Skeletal muscle satellite cell (primary cell): ENCODE measurements around the gene PPARD.
"Not testable (repeated sequence)": the region's sequence is repeated elsewhere in the genome, so short reads cannot be mapped to it uniquely, and the experiment has no call there.

ENCODE experiments used
- H3K27me3 ChIP-seq: 2 replicates; pipeline ENCODE4 v1.7.0; 2013; ENCODE audit warnings: low read length; ENCODE audit not compliant: control insufficient read depth, insufficient read depth
- H3K36me3 ChIP-seq: 2 replicates; pipeline ENCODE4 v1.7.0; 2013; ENCODE audit warnings: mild to moderate bottlenecking, control low read depth, low read length; ENCODE audit not compliant: insufficient read depth
- H3K4me1 ChIP-seq: 2 replicates; pipeline ENCODE4 v1.7.0; 2013; ENCODE audit warnings: low read length; ENCODE audit not compliant: control insufficient read depth, insufficient read depth
- H3K4me2 ChIP-seq: 2 replicates; pipeline ENCODE4 v1.7.0; 2013; ENCODE audit warnings: mild to moderate bottlenecking, low read length
- H3K4me3 ChIP-seq: 2 replicates; pipeline ENCODE4 v1.7.0; 2013; ENCODE audit warnings: low read length
- H3K9ac ChIP-seq: 2 replicates; pipeline ENCODE4 v1.7.0; 2013; ENCODE audit warnings: mild to moderate bottlenecking, low read depth, low read length, moderate library complexity
- H3K9me3 ChIP-seq: replicated peaks from 2 replicates; pipeline ENCODE4 v1.7.0; 2013; ENCODE audit warnings: mild to moderate bottlenecking, control low read depth, low read length

The PPARD gene

GRCh38 chr6:35372633-35373032 lies 30.3 kb downstream of the PPARD start:
- Histone ChIP-seq H3K4me1 (peaks cover 39% of the 10 kb centered on the region), H3K27me3 (no peaks in the 10 kb centered on the region), H3K4me3 (no peak overlapping the region), H3K9ac (no peak overlapping the region), H3K9me3 (no peaks in the 10 kb centered on the region), H3K4me2 (no peak overlapping the region), H3K36me3 (peaks cover under 1% of the 10 kb centered on the region)

GRCh38 chr6:35376281-35376680 lies 33.9 kb downstream of the PPARD start:
- Histone ChIP-seq H3K9me3 (no peaks in the 10 kb centered on the region), H3K4me1 (peaks cover 15% of the 10 kb centered on the region), H3K4me3 (no peak overlapping the region), H3K4me2 (no peak overlapping the region), H3K9ac (no peak overlapping the region), H3K27me3 (no peaks in the 10 kb centered on the region), H3K36me3 (no peaks in the 10 kb centered on the region)

- no peak overlapping the region for H3K9ac ChIP-seq
- no peak overlapping the region for H3K4me2 ChIP-seq
- H3K4me1 ChIP-seq, result peaks cover 19% of the 10 kb centered on the region
- no peaks in the 10 kb centered on the region for H3K27me3 ChIP-seq
- H3K9me3 ChIP-seq, result no peaks in the 10 kb centered on the region
- H3K36me3 ChIP-seq, result no peaks in the 10 kb centered on the region
- H3K4me3 ChIP-seq, result no peak overlapping the region
Observed at GRCh38 chr6:35377002-35377401, 34.6 kb downstream of the PPARD start.

- Histone ChIP-seq H3K27me3 (no peaks in the 10 kb centered on the region), H3K4me1 (peaks cover 23% of the 10 kb centered on the region), H3K9ac (no peak overlapping the region), H3K4me2 (no peak overlapping the region), H3K36me3 (no peaks in the 10 kb centered on the region), H3K4me3 (no peak overlapping the region), H3K9me3 (no peaks in the 10 kb centered on the region)
Observed at GRCh38 chr6:35378261-35378660, 35.9 kb downstream of the PPARD start.

GRCh38 chr6:35381132-35381531 lies 38.8 kb downstream of the PPARD start:
- Histone ChIP-seq H3K27me3 (no peaks in the 10 kb centered on the region), H3K4me1 (peaks cover 30% of the 10 kb centered on the region), H3K9ac (peak overlapping the region; percentile 26), H3K4me3 (peak overlapping the region; percentile 1), H3K4me2 (peak overlapping the region; percentile 62), H3K36me3 (no peaks in the 10 kb centered on the region), H3K9me3 (no peaks in the 10 kb centered on the region)

- Histone ChIP-seq H3K9me3 (no peaks in the 10 kb centered on the region), H3K9ac (no peak overlapping the region), H3K27me3 (no peaks in the 10 kb centered on the region), H3K4me2 (no peak overlapping the region), H3K4me3 (no peak overlapping the region), H3K36me3 (no peaks in the 10 kb centered on the region), H3K4me1 (peaks cover 33% of the 10 kb centered on the region)
Observed at GRCh38 chr6:35382015-35382414, 39.7 kb downstream of the PPARD start.

- H3K9ac ChIP-seq, result peak overlapping the region; percentile 71
- peak overlapping the region; percentile 2 for H3K4me3 ChIP-seq
Observed at GRCh38 chr6:35385457-35386202, 43.3 kb downstream of the PPARD start.

GRCh38 chr6:35386989-35387388 lies 44.6 kb downstream of the PPARD start:
- Histone ChIP-seq H3K9me3 (no peaks in the 10 kb centered on the region), H3K4me2 (no peak overlapping the region), H3K4me3 (no peak overlapping the region), H3K27me3 (no peaks in the 10 kb centered on the region), H3K9ac (no peak overlapping the region), H3K4me1 (peaks cover 38% of the 10 kb centered on the region), H3K36me3 (no peaks in the 10 kb centered on the region)

More at GRCh38 chr6:35385457-35386202, 43.3 kb downstream of the PPARD start:
- Histone ChIP-seq H3K9me3 (no peaks in the 10 kb centered on the region), H3K36me3 (no peaks in the 10 kb centered on the region), H3K27me3 (no peaks in the 10 kb centered on the region), H3K4me2 (peak overlapping the region; percentile 37), H3K4me1 (peaks cover 38% of the 10 kb centered on the region)

GRCh38 chr6:35388030-35388429 lies 45.7 kb downstream of the PPARD start:
- peaks cover 45% of the 10 kb centered on the region for H3K4me1 ChIP-seq

GRCh38 chr6:35388772-35389352 lies 46.5 kb downstream of the PPARD start:
- H3K4me1 ChIP-seq, result peaks cover 53% of the 10 kb centered on the region
- H3K4me3 ChIP-seq, result no peak overlapping the region
- no peak overlapping the region for H3K9ac ChIP-seq
- no peaks in the 10 kb centered on the region for H3K9me3 ChIP-seq
- no peaks in the 10 kb centered on the region for H3K27me3 ChIP-seq
- no peak overlapping the region for H3K4me2 ChIP-seq
- H3K36me3 ChIP-seq, result peaks cover 6% of the 10 kb centered on the region

More at GRCh38 chr6:35388030-35388429, 45.7 kb downstream of the PPARD start:
- Histone ChIP-seq H3K4me3 (no peak overlapping the region), H3K36me3 (peaks cover 5% of the 10 kb centered on the region), H3K9ac (no peak overlapping the region), H3K4me2 (no peak overlapping the region), H3K27me3 (no peaks in the 10 kb centered on the region), H3K9me3 (no peaks in the 10 kb centered on the region)

- H3K4me1 ChIP-seq, result peaks cover 58% of the 10 kb centered on the region
- not testable (repeated sequence) for H3K4me2 ChIP-seq, H3K4me3 ChIP-seq, H3K36me3 ChIP-seq, H3K9me3 ChIP-seq, H3K27me3 ChIP-seq, H3K9ac ChIP-seq
Observed at GRCh38 chr6:35389386-35389785, 47.0 kb downstream of the PPARD start.
